IMR-90 (cell line): ENCODE measurements around the gene ADAP1. TPM values are rescaled to one million over a fixed set of nuclear protein-coding genes. Genes with fewer than 3 reads are reported as not detected.

Experiments
- ATAC-seq: fragments of 200-7000 bp; cut with Tn5 transposase; 2 replicates; pipeline ENCODE4 v1.9.1; 2020; ENCODE audit warnings: low read depth, mild to moderate bottlenecking, moderate library complexity
- BruUV-seq: library from RNA; stranded (reverse); fragments of 400-500 nt; replicated peaks from 2 replicates; lab custom pipeline; 2021; lab: Mats Ljungman, UMichigan
- CTCF ChIA-PET: fragments of 300-600 bp; formaldehyde crosslinking; extraction: SDS; loops from one replicate; lab custom pipeline; 2021; ENCODE audit warnings: antibody characterized with exemption; lab: Yijun Ruan, JAX
- POLR2A ChIA-PET: fragments of 300-600 bp; sonication (Branson Sonifier 250); formaldehyde crosslinking; loops from one replicate; lab custom pipeline; 2022; ENCODE audit warnings: antibody characterized with exemption; ENCODE audit not compliant: unreplicated experiment; lab: Charles Lee
- DNase-seq: peaks from one replicate; pipeline ENCODE4 v3.0.0; 2013
- H2AFZ ChIP-seq: replicated peaks from 2 replicates; pipeline ENCODE3; 2013; ENCODE audit warnings: low read length, mild to moderate bottlenecking; ENCODE audit not compliant: poor library complexity
- H2AK5ac ChIP-seq: 2 replicates; pipeline ENCODE4 v1.6.1; 2013; ENCODE audit warnings: low read depth, low read length, inconsistent platforms
- H2AK9ac ChIP-seq: replicated peaks from 2 replicates; pipeline ENCODE3; 2013; ENCODE audit warnings: mild to moderate bottlenecking, low read depth, low read length, moderate library complexity; ENCODE audit not compliant: poor library complexity
- H2BK120ac ChIP-seq: 2 replicates; pipeline ENCODE4 v1.6.1; 2013; ENCODE audit warnings: low read depth, low read length, inconsistent platforms
- H2BK15ac ChIP-seq: 3 replicates; pipeline ENCODE4 v1.6.1; 2013; ENCODE audit warnings: low read depth, low read length, inconsistent platforms
- H2BK20ac ChIP-seq: 2 replicates; pipeline ENCODE4 v1.6.1; 2013; ENCODE audit warnings: low read depth, mild to moderate bottlenecking, inconsistent platforms, low read length, moderate library complexity
- H2BK5ac ChIP-seq: 2 replicates; pipeline ENCODE4 v1.6.1; 2013; ENCODE audit warnings: mild to moderate bottlenecking, low read depth, low read length, inconsistent platforms; ENCODE audit not compliant: poor library complexity, severe bottlenecking
- H3K14ac ChIP-seq: replicated peaks from 2 replicates; pipeline ENCODE4 v1.6.1; 2013; ENCODE audit warnings: low read depth, low read length, inconsistent platforms
- H3K18ac ChIP-seq: 2 replicates; pipeline ENCODE4 v1.6.1; 2013; ENCODE audit warnings: low read depth, low read length, control low read depth
- H3K23ac ChIP-seq: 2 replicates; pipeline ENCODE4 v1.6.1; 2013; ENCODE audit warnings: low read depth, low read length, inconsistent platforms
- H3K27ac ChIP-seq: 2 replicates; pipeline ENCODE4 v1.5.1; 2013; ENCODE audit warnings: mild to moderate bottlenecking, control low read depth, low read length; ENCODE audit not compliant: insufficient read depth
- H3K27me3 ChIP-seq: 2 replicates; pipeline ENCODE4 v1.6.1; 2013; ENCODE audit warnings: low read length; ENCODE audit not compliant: control insufficient read depth, insufficient read depth
- H3K36me3 ChIP-seq: 2 replicates; pipeline ENCODE4 v1.6.1; 2013; ENCODE audit warnings: low read length, mixed read lengths; ENCODE audit not compliant: control insufficient read depth, insufficient read depth
- H3K4ac ChIP-seq: 2 replicates; pipeline ENCODE4 v1.6.1; 2013; ENCODE audit warnings: low read depth, low read length, inconsistent platforms
- H3K4me1 ChIP-seq: 2 replicates; pipeline ENCODE4 v1.6.1; 2013; ENCODE audit warnings: low read length, mixed read lengths; ENCODE audit not compliant: control insufficient read depth, insufficient read depth
- H3K4me2 ChIP-seq: 2 replicates; pipeline ENCODE4 v1.6.1; 2013; ENCODE audit warnings: low read depth, mild to moderate bottlenecking, control low read depth, low read length, moderate library complexity
- H3K4me3 ChIP-seq: 2 replicates; pipeline ENCODE4 v1.5.1; 2013; ENCODE audit warnings: low read depth, mild to moderate bottlenecking, control low read depth, low read length, moderate library complexity; ENCODE audit not compliant: insufficient read depth
- H3K56ac ChIP-seq: 2 replicates; pipeline ENCODE4 v1.6.1; 2013; ENCODE audit warnings: low read length, inconsistent platforms; ENCODE audit not compliant: insufficient read depth; ENCODE audit errors: extremely low read depth
- H3K79me1 ChIP-seq, 2 experiments: 2 replicates each; pipeline ENCODE4 v1.6.1; 2013; ENCODE audit warnings: low read length in 2 of 2, inconsistent platforms in 1 of 2, low read depth in 1 of 2
- H3K9ac ChIP-seq: 2 replicates; pipeline ENCODE4 v1.6.1; 2013; ENCODE audit warnings: low read depth, low read length, control low read depth
- H3K9me1 ChIP-seq: 2 replicates; pipeline ENCODE4 v1.6.1; 2013; ENCODE audit warnings: low read length, inconsistent platforms; ENCODE audit not compliant: insufficient read depth
- H3K9me3 ChIP-seq: 2 replicates; pipeline ENCODE4 v1.6.1; 2013; ENCODE audit warnings: low read length; ENCODE audit not compliant: control insufficient read depth, insufficient read depth
- H4K20me1 ChIP-seq: 2 replicates; pipeline ENCODE4 v1.6.1; 2013; ENCODE audit warnings: low read length, inconsistent platforms; ENCODE audit not compliant: insufficient read depth
- H4K5ac ChIP-seq: 2 replicates; pipeline ENCODE4 v1.6.1; 2013; ENCODE audit warnings: mild to moderate bottlenecking, low read depth, low read length, control low read depth
- H4K8ac ChIP-seq, 2 experiments: 2 replicates each; pipeline ENCODE4 v1.6.1; 2013; ENCODE audit warnings: low read depth in 2 of 2, low read length in 2 of 2, control low read depth in 1 of 2, inconsistent platforms in 1 of 2
- H4K91ac ChIP-seq: 2 replicates; pipeline ENCODE4 v1.6.1; 2013; ENCODE audit warnings: low read depth, low read length, inconsistent platforms; ENCODE audit not compliant: insufficient read depth
- BHLHE40 ChIP-seq: fragments of 150-350 bp; IDR thresholded peaks from 2 replicates; pipeline ENCODE4 v1.6.1; 2016; ENCODE audit warnings: mild to moderate bottlenecking, low read depth, low read length
- CEBPB ChIP-seq: IDR thresholded peaks from 2 replicates; pipeline ENCODE4 v1.6.1; 2012; ENCODE audit warnings: low read depth, low read length, improper control_type of control experiment
- CHD1 ChIP-seq: IDR thresholded peaks from 2 replicates; pipeline ENCODE4 v1.6.1; 2012; ENCODE audit warnings: low read depth, low read length, improper control_type of control experiment
- CTCF ChIP-seq: conservative IDR thresholded peaks from 2 replicates; pipeline ENCODE4 v1.5.1; 2012; ENCODE audit warnings: mild to moderate bottlenecking, low read depth, low read length, improper control_type of control experiment
- FOS ChIP-seq: fragments of 150-350 bp; IDR thresholded peaks from 2 replicates; pipeline ENCODE4 v1.6.1; 2016; ENCODE audit warnings: low read depth, low read length
- MAFK ChIP-seq: IDR thresholded peaks from 2 replicates; pipeline ENCODE4 v1.6.1; 2012; ENCODE audit warnings: low read depth, low read length, improper control_type of control experiment
- MAZ ChIP-seq: IDR thresholded peaks from 2 replicates; pipeline ENCODE4 v1.6.1; 2012; ENCODE audit warnings: low read depth, mild to moderate bottlenecking, low read length, improper control_type of control experiment, moderate library complexity, borderline replicate concordance
- MXI1 ChIP-seq: IDR thresholded peaks from 2 replicates; pipeline ENCODE4 v1.6.1; 2012; ENCODE audit warnings: low read depth, mild to moderate bottlenecking, low read length, moderate library complexity, borderline replicate concordance
- NFE2L2 ChIP-seq: fragments of 150-350 bp; IDR thresholded peaks from 2 replicates; pipeline ENCODE4 v1.6.1; 2016; ENCODE audit warnings: low read depth, mild to moderate bottlenecking, low read length
- POLR2A ChIP-seq: IDR thresholded peaks from 2 replicates; pipeline ENCODE4 v1.6.1; 2012; ENCODE audit warnings: mild to moderate bottlenecking, low read depth, low read length
- RAD21 ChIP-seq: IDR thresholded peaks from 2 replicates; pipeline ENCODE4 v1.6.1; 2012; ENCODE audit warnings: low read length, improper control_type of control experiment
- RCOR1 ChIP-seq: IDR thresholded peaks from 2 replicates; pipeline ENCODE4 v1.6.1; 2012; ENCODE audit warnings: mild to moderate bottlenecking, low read length, improper control_type of control experiment; ENCODE audit not compliant: insufficient replicate concordance
- RFX5 ChIP-seq: IDR thresholded peaks from 2 replicates; pipeline ENCODE4 v1.8.0; 2012; ENCODE audit warnings: low read depth, mild to moderate bottlenecking, low read length, moderate library complexity
- SMC3 ChIP-seq: fragments of 150-350 bp; IDR thresholded peaks from 2 replicates; pipeline ENCODE4 v1.6.1; 2016; ENCODE audit warnings: low read depth, mild to moderate bottlenecking, antibody characterized with exemption, low read length, moderate library complexity
- WGBS, 2 experiments: methylation state at CpG; one replicate each; pipeline versions ENCODE4 v1.1.5 to v1.1.7; 2013; ENCODE audit warnings: missing lambda C conversion rate in 2 of 2; ENCODE audit not compliant: insufficient read length in 1 of 2; ENCODE audit errors: extremely low coverage in 2 of 2; 5-methylcytosine and 5-hydroxymethylcytosine counted together
- dilution Hi-C: fragments of 300-500 bp; cut with HindIII; formaldehyde crosslinking; loops from one replicate; pipeline ENCODE4 v1.14.3; 2018; ENCODE audit warnings: low sequenced_read_pairs; ENCODE audit not compliant: unreplicated experiment
- in situ Hi-C: fragments of 300-500 bp; cut with MboI; formaldehyde crosslinking; loops from 3 replicates; pipeline ENCODE4 v1.14.3; 2019; ENCODE audit warnings: low sequenced_read_pairs, inconsistent platforms, mixed read lengths
- intact Hi-C: fragments of 100-400 bp; cut with micrococcal nuclease; formaldehyde crosslinking; loops from 2 replicates; pipeline ENCODE4 v1.10.0; 2022
- polyA plus RNA-seq, 3 experiments: library from polyadenylated mRNA; depleted of rRNA; stranded (reverse); fragments of >200 nt; gene quantifications; 2 replicates each; pipeline ENCODE4 v1.2.3, GENCODE V29; 2012; ENCODE audit warnings: low replicate concordance in 1 of 3
- total RNA-seq: library from RNA; depleted of rRNA; stranded (reverse); fragments of >200 nt; gene quantifications from 2 replicates; pipeline ENCODE4 v1.2.3, GENCODE V29; 2012
- TF ChIP-seq, protein P1 (sequence below): fragments of 150-350 bp; IDR thresholded peaks from 2 replicates; pipeline ENCODE4 v1.6.1; 2017; ENCODE audit warnings: mild to moderate bottlenecking, antibody characterized with exemption, low read length, low read depth

The ADAP1 gene
- total and polyA plus RNA-seq, 2 of the 4 experiments (the other 2 are of a cell fraction) = 1.4 to 2.0 TPM

DNA sequence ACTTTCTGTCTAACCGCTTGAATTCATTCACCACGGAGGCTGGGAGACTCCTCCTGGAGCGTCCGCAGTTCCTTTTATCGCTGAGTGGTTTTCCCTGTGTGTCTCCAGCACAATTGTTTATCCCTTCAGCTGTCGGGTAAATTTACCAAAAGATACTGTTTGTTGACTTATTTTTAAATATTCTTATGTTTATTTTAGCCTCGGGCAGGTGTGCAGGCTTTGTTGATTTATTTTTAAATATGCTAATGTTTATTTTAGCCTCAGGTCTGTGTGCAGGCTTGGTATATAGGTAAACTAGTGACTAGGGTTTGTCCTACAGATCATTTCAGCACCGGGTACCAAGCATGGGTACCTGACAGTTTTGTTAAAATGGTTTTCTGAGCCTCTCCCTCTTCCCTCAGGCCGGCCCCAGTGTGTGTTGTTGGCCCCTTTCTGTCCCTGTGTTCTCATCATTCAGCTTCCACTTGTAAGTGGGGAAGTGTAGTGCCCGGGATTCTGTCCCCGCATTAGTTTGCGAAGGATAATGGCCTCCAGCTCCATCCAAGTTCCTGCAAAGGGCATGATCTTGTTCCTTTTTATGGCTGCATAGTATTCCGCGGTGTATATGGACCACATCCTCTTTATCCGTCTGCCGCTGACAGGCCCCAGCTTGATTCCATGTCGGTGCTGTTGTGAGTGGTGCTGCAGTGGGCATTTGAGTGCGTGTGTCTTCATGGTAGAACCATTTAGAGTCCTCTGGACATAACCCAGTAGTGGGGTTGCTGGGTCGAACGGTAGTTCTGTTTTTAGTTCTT lies 72.8 kb downstream of the ADAP1 start:
- ATAC-seq (no peak), DNase-seq (no peak)
- no peaks in the 10 kb centered on the region for H3K27me3 ChIP-seq
- ChIA-PET POLR2A (no interaction called here), CTCF (no interaction called here)
- no peak overlapping the region for H4K8ac ChIP-seq
- no peak overlapping the region for H2BK5ac ChIP-seq
- in situ Hi-C loops = no loop called here
- no peak overlapping the region for H3K9ac ChIP-seq
- H4K20me1 ChIP-seq = peaks cover 68% of the 10 kb centered on the region
- intact Hi-C loops = no loop called here
- no TSS peak for BruUV-seq
- peaks cover 4% of the 10 kb centered on the region for H3K4me1 ChIP-seq
- no peak overlapping the region for H4K91ac ChIP-seq
- H3K36me3 ChIP-seq = peaks cover 5% of the 10 kb centered on the region
- no peak overlapping the region for H3K56ac ChIP-seq
- no peak overlapping the region for H3K14ac ChIP-seq
- H3K4me2 ChIP-seq = no peak overlapping the region
- H4K5ac ChIP-seq = no peak overlapping the region
- no peak overlapping the region for H2BK15ac ChIP-seq
- dilution Hi-C loops = no loop called here
- no peak overlapping the region for H2BK20ac ChIP-seq
- no peak overlapping the region for H3K27ac ChIP-seq
- no peak overlapping the region for H2AK9ac ChIP-seq
- 100% methylated on average over 3 of the region's 20 CpGs; no CpG with 5 or more reads in 1 of the 2 experiments for WGBS, 2 experiments
- H2AFZ ChIP-seq = no peak overlapping the region
- peaks cover 9% of the 10 kb centered on the region for H3K9me1 ChIP-seq
- H3K79me1 ChIP-seq = peaks cover 4 to 78% of the 10 kb centered on the region in 2 experiments
- no peak overlapping the region for H3K4ac ChIP-seq
- no peaks in the 10 kb centered on the region for H3K9me3 ChIP-seq
- TF ChIP-seq, protein P1, sequence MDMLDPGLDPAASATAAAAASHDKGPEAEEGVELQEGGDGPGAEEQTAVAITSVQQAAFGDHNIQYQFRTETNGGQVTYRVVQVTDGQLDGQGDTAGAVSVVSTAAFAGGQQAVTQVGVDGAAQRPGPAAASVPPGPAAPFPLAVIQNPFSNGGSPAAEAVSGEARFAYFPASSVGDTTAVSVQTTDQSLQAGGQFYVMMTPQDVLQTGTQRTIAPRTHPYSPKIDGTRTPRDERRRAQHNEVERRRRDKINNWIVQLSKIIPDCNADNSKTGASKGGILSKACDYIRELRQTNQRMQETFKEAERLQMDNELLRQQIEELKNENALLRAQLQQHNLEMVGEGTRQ = no peak
- no peak for TF ChIP-seq RFX5
- no peak for TF ChIP-seq POLR2A
- TF ChIP-seq FOS = no peak
- no peak for TF ChIP-seq CTCF
- TF ChIP-seq MAFK = no peak
- TF ChIP-seq MXI1 = no peak
- no peak for TF ChIP-seq MAZ
- TF ChIP-seq SMC3 = no peak
- no peak for TF ChIP-seq NFE2L2
- TF ChIP-seq RAD21 = no peak
- no peak for TF ChIP-seq RCOR1
- no peak for TF ChIP-seq CHD1
- no peak for TF ChIP-seq BHLHE40
- TF ChIP-seq CEBPB = no peak
- H2BK120ac ChIP-seq = no peak overlapping the region
- no peak overlapping the region for H3K18ac ChIP-seq
- H2AK5ac ChIP-seq = no peak overlapping the region
- no peak overlapping the region for H3K4me3 ChIP-seq
- H3K23ac ChIP-seq = no peak overlapping the region
